ENCODE measurements around the gene HINFP. TPM values are rescaled to one million over a fixed set of nuclear protein-coding genes. Genes with fewer than 3 reads are reported as not detected.
A peak's percentile ranks its signal among the peaks of the same experiment; 100 is the strongest.

HINFP gene
- total and polyA plus RNA-seq, 2 of the 4 experiments (the other 2 are of a cell fraction) = 9.1 to 15.3 TPM

DNA sequence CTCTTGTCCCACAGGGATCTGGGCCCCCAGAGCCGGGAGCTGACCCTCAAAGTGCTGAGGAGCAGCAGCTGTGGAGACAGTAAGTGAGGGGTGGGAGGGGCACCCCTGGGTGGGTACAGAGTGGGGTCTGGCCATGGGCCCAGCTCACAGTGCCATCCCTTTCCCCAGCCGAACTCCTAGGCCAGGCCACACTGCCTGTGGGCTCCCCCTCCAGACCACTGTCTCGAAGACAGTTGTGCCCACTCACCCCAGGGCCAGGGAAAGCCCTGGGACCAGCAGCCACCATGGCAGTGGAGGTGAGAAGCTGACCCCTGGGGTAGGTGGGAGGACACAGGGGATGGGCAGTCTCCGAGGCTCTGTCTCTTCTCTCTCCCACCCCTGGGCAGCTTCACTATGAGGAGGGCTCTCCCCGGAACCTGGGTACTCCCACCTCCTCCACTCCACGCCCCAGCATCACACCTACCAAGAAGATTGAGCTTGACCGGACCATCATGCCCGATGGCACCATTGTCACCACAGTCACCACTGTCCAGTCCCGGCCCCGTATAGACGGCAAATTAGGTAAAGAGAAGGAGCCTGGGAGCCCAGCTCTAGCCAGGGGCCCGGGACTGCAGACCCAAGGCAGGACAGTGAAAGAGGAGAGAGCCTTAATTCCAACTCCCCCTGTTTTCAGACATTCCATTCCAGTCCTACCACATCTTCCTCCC lies 8.9 kb upstream of the HINFP start:
- no peak overlapping the region for H3K27ac ChIP-seq (ENCODE audit: insufficient read depth, low read length)
- H3K79me1 ChIP-seq (ENCODE audit: low read depth in 1 of 2, low read length in 2 of 2) = peaks cover 14 to 31% of the 10 kb centered on the region in 2 experiments; a peak in 3 of 4 replicates
- intact Hi-C loops (cut with micrococcal nuclease) = no loop called here
- H2BK120ac ChIP-seq (ENCODE audit: low read depth, low read length) = no peak overlapping the region
- peaks cover 4% of the 10 kb centered on the region; the same call in 1 of the 2 replicates for H4K20me1 ChIP-seq (ENCODE audit: insufficient read depth, low read length)
- no peak overlapping the region for H4K8ac ChIP-seq (ENCODE audit: low read depth in 2 of 2, low read length in 2 of 2)
- no peak overlapping the region for H4K5ac ChIP-seq (ENCODE audit: low read depth, low read length)
- TF ChIP-seq MXI1 (IDR thresholded peaks at IDR 0.05; ENCODE audit: borderline replicate concordance, low read depth, low read length) = no peak
- TF ChIP-seq BHLHE40 (IDR thresholded peaks at IDR 0.05; ENCODE audit: low read depth, low read length) = no peak
- TF ChIP-seq, protein P1, sequence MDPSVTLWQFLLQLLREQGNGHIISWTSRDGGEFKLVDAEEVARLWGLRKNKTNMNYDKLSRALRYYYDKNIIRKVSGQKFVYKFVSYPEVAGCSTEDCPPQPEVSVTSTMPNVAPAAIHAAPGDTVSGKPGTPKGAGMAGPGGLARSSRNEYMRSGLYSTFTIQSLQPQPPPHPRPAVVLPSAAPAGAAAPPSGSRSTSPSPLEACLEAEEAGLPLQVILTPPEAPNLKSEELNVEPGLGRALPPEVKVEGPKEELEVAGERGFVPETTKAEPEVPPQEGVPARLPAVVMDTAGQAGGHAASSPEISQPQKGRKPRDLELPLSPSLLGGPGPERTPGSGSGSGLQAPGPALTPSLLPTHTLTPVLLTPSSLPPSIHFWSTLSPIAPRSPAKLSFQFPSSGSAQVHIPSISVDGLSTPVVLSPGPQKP (IDR thresholded peaks at IDR 0.05; ENCODE audit: borderline replicate concordance, low read depth, low read length) = no peak
- TF ChIP-seq CEBPB (IDR thresholded peaks at IDR 0.05; ENCODE audit: low read depth, low read length) = no peak
- no peak for TF ChIP-seq POLR2A (IDR thresholded peaks at IDR 0.05; ENCODE audit: low read depth, low read length)
- no peak for TF ChIP-seq NFE2L2 (IDR thresholded peaks at IDR 0.05; ENCODE audit: low read depth, low read length)
- no peak for TF ChIP-seq CHD1 (IDR thresholded peaks at IDR 0.05; ENCODE audit: low read depth, low read length)
- H3K9me3 ChIP-seq (ENCODE audit: control insufficient read depth, insufficient read depth, low read length) = no peaks in the 10 kb centered on the region
- BruUV-seq (replicated peaks) = no TSS peak
- H3K9ac ChIP-seq (ENCODE audit: low read depth, low read length) = no peak overlapping the region
- H3K4me2 ChIP-seq (ENCODE audit: low read depth, low read length) = no peak overlapping the region
- peak overlapping the region; percentile 18 for H2AK9ac ChIP-seq (replicated peaks; ENCODE audit: low read depth, low read length, poor library complexity)
- no peak overlapping the region for H2BK15ac ChIP-seq (ENCODE audit: low read depth, low read length)
- ChIA-PET POLR2A (ENCODE audit: unreplicated experiment) (no interaction called here), CTCF (no interaction called here)
- no peak overlapping the region for H2BK20ac ChIP-seq (ENCODE audit: low read depth, low read length)
- H4K91ac ChIP-seq (ENCODE audit: insufficient read depth, low read depth, low read length) = no peak overlapping the region
- H3K4ac ChIP-seq (ENCODE audit: low read depth, low read length) = no peak overlapping the region
- H3K23ac ChIP-seq (ENCODE audit: low read depth, low read length) = no peak overlapping the region
- H3K14ac ChIP-seq (replicated peaks; ENCODE audit: low read depth, low read length) = no peak overlapping the region
- H3K4me3 ChIP-seq (ENCODE audit: insufficient read depth, low read depth, low read length) = no peak overlapping the region
- ATAC-seq (ENCODE audit: low read depth) = no peak
- H3K18ac ChIP-seq (ENCODE audit: low read depth, low read length) = no peak overlapping the region
- DNase-seq = no peak
- H3K27me3 ChIP-seq (ENCODE audit: control insufficient read depth, insufficient read depth, low read length) = no peaks in the 10 kb centered on the region
- peaks cover 10% of the 10 kb centered on the region for H3K9me1 ChIP-seq (ENCODE audit: insufficient read depth, low read length)
- no peak overlapping the region for H3K56ac ChIP-seq (ENCODE audit: extremely low read depth, insufficient read depth, low read length)
- dilution Hi-C loops (cut with HindIII; ENCODE audit: low sequenced_read_pairs, unreplicated experiment) = no loop called here
- H2AK5ac ChIP-seq (ENCODE audit: low read depth, low read length) = no peak overlapping the region
- 67% methylated on average over 1 of the region's 12 CpGs; no CpG with 5 or more reads in 1 of the 2 experiments for WGBS, 2 experiments (ENCODE audit: extremely low coverage in 2 of 2, insufficient read length in 1 of 2)
- H3K4me1 ChIP-seq (ENCODE audit: control insufficient read depth, insufficient read depth, low read length) = peaks cover 6% of the 10 kb centered on the region; the same call in 1 of the 2 replicates
- peaks cover 36% of the 10 kb centered on the region for H3K36me3 ChIP-seq (ENCODE audit: control insufficient read depth, insufficient read depth, low read length)
- no peak overlapping the region for H2AFZ ChIP-seq (replicated peaks; ENCODE audit: low read length, poor library complexity)
- in situ Hi-C loops (cut with MboI; ENCODE audit: low sequenced_read_pairs) = no loop called here
- no peak overlapping the region for H2BK5ac ChIP-seq (ENCODE audit: low read depth, low read length, poor library complexity, severe bottlenecking)

Measured in IMR-90 (cell line).